Endothelial cell of umbilical vein (primary cell): Measurements from ENCODE around the gene CD300C.

ENCODE experiments used
- EZH2 ChIP-seq: IDR thresholded peaks from 2 replicates; pipeline ENCODE4 v1.6.1; 2012; ENCODE audit warnings: borderline replicate concordance, low read depth, mild to moderate bottlenecking, moderate library complexity, low read length, inconsistent platforms; ENCODE audit not compliant: severe bottlenecking
- POLR2AphosphoS5 ChIP-seq: IDR thresholded peaks from 2 replicates; pipeline ENCODE4 v1.6.1; 2012; ENCODE audit warnings: low read depth, mild to moderate bottlenecking, control low read depth, low read length, moderate library complexity; ENCODE audit not compliant: insufficient read depth
- TF ChIP-seq, protein P1 (sequence below), 2 donors: IDR thresholded peaks; 1 replicate in 1 of 2; 2 replicates in 1 of 2; pipeline ENCODE4 v1.5.1; 2011; ENCODE audit warnings: low read length in 2 of 2, mild to moderate bottlenecking in 2 of 2, moderate library complexity in 2 of 2, control low read depth in 1 of 2, inconsistent platforms in 1 of 2, low read depth in 1 of 2; ENCODE audit not compliant: insufficient read depth in 1 of 2; ENCODE audit errors: extremely low read depth in 1 of 2

DNA sequence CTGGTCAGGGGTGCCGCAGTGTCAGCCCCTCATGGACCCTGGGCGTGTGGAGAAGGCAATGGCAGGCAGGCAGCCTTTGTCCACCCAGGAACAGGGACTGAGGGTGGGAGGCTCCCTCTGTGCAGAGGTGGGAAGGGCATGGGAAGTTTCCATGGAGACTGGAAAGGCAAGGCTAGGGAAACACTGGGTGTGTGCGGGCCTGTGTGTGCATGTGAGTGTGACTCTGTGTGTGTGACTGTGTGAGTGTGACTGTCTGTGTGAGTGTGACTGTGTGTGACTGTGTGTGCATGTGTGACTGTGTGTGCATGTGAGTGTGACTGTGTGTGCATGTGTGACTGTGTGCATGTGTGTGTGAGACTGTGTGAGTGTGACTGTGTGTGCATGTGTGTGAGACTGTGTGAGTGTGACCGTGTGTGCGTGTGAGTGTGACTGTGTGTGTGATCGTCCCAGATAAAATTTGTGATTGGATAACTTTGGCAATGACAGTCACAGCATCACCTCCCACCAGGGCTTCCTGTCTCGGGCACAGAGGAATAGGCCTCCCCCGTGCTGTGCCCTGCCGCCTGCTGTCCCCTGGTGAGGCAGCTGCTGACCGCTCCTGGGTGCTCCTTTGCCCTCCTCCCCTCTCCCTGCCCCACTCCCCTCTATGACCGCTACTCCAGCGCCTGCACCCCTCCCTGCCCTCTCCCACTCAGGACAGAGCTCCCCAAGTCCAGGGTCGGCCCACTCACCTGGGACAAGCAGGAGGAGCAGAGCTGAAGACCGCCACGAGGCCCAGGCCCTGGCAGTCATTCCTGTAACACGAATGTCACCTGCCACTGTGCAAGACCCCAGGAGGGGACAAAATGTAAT is 698 bp downstream of the CD300C start:
- TF ChIP-seq, protein P1, sequence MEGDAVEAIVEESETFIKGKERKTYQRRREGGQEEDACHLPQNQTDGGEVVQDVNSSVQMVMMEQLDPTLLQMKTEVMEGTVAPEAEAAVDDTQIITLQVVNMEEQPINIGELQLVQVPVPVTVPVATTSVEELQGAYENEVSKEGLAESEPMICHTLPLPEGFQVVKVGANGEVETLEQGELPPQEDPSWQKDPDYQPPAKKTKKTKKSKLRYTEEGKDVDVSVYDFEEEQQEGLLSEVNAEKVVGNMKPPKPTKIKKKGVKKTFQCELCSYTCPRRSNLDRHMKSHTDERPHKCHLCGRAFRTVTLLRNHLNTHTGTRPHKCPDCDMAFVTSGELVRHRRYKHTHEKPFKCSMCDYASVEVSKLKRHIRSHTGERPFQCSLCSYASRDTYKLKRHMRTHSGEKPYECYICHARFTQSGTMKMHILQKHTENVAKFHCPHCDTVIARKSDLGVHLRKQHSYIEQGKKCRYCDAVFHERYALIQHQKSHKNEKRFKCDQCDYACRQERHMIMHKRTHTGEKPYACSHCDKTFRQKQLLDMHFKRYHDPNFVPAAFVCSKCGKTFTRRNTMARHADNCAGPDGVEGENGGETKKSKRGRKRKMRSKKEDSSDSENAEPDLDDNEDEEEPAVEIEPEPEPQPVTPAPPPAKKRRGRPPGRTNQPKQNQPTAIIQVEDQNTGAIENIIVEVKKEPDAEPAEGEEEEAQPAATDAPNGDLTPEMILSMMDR (IDR thresholded peaks at IDR 0.05; ENCODE audit: extremely low read depth in 1 of 2, insufficient read depth in 1 of 2, low read depth in 1 of 2, low read length in 2 of 2): no peak
- no peak for TF ChIP-seq POLR2AphosphoS5
- TF ChIP-seq EZH2: no peak
